A673 (cell line): ENCODE results near the gene CPED1. TPM values are rescaled to one million over a fixed set of nuclear protein-coding genes. Genes with fewer than 3 reads are reported as not detected.

Experiments used
- BruUV-seq: library from RNA; stranded (reverse); fragments of 400-500 nt; replicated peaks from 2 replicates; lab custom pipeline; 2021; lab: Mats Ljungman, UMichigan
- CTCF ChIA-PET: fragments of 300-600 bp; sonication (Branson Sonifier 250); formaldehyde crosslinking; loops from one replicate; lab custom pipeline; 2022; ENCODE audit warnings: antibody characterized with exemption; lab: Charles Lee
- POLR2A ChIA-PET: fragments of 300-600 bp; sonication (Branson Sonifier 250); formaldehyde crosslinking; loops from one replicate; lab custom pipeline; 2022; ENCODE audit warnings: antibody characterized with exemption; ENCODE audit not compliant: low non-redundant PET; lab: Charles Lee
- DNase-seq: peaks from one replicate; pipeline ENCODE4 v3.0.0-alpha.2; 2015; ENCODE audit warnings: low spot score
- H3K27ac ChIP-seq: fragments of 200-600 bp; sonication (generic); 2 replicates; pipeline ENCODE4 v1.5.1; 2016; ENCODE audit warnings: mixed run types, low read depth, mild to moderate bottlenecking, mixed read lengths, antibody characterized with exemption, low read length; ENCODE audit not compliant: poor library complexity, severe bottlenecking
- H3K27me3 ChIP-seq: fragments of 200-600 bp; sonication (generic); replicated peaks from 2 replicates; pipeline ENCODE4 v1.6.1; 2017; ENCODE audit warnings: mixed run types, low read depth, mild to moderate bottlenecking, mixed read lengths, antibody characterized with exemption, low read length; ENCODE audit not compliant: insufficient read depth, poor library complexity
- H3K36me3 ChIP-seq: fragments of 200-600 bp; sonication (generic); 2 replicates; pipeline ENCODE4 v1.6.1; 2016; ENCODE audit warnings: mixed run types, mild to moderate bottlenecking, mixed read lengths, antibody characterized with exemption, low read length; ENCODE audit not compliant: insufficient read depth, poor library complexity, severe bottlenecking
- H3K4me1 ChIP-seq: fragments of 200-600 bp; sonication (generic); 2 replicates; pipeline ENCODE4 v1.6.1; 2017; ENCODE audit warnings: mixed run types, mild to moderate bottlenecking, mixed read lengths, antibody characterized with exemption, low read length; ENCODE audit not compliant: insufficient read depth, poor library complexity, severe bottlenecking
- H3K4me3 ChIP-seq: fragments of 200-600 bp; sonication (generic); 2 replicates; pipeline ENCODE4 v1.5.1; 2016; ENCODE audit warnings: low read depth, mixed run types, mild to moderate bottlenecking, mixed read lengths, low read length; ENCODE audit not compliant: poor library complexity, severe bottlenecking
- H3K9me3 ChIP-seq: fragments of 200-600 bp; sonication (generic); 2 replicates; pipeline ENCODE4 v1.6.1; 2016; ENCODE audit warnings: mixed run types, low read depth, mild to moderate bottlenecking, mixed read lengths, antibody characterized with exemption, low read length; ENCODE audit not compliant: poor library complexity, severe bottlenecking
- CTCF ChIP-seq: fragments of 300-800, 200-600 bp; sonication (generic); conservative IDR thresholded peaks from 2 replicates; pipeline ENCODE4 v1.5.1; 2017; ENCODE audit warnings: low read depth, mild to moderate bottlenecking, antibody characterized with exemption, low read length, moderate library complexity, mixed read lengths
- EZH2 ChIP-seq: fragments of 200-600 bp; sonication (generic); IDR thresholded peaks from 2 replicates; pipeline ENCODE4 v1.6.1; 2017; ENCODE audit warnings: borderline replicate concordance, low read depth, mild to moderate bottlenecking, mixed read lengths, antibody characterized with exemption, low read length; ENCODE audit not compliant: poor library complexity, severe bottlenecking
- intact Hi-C: fragments of 100-400 bp; cut with micrococcal nuclease; formaldehyde crosslinking; loops from one replicate; pipeline ENCODE4 v1.10.0; 2022; ENCODE audit not compliant: unreplicated experiment
- total RNA-seq: library from RNA; stranded (reverse); gene quantifications from 2 replicates; pipeline ENCODE4 v1.2.3, GENCODE V29; 2021

CPED1 gene
- total RNA-seq, 1 experiment from 2014 or later, result 0.15 TPM

GRCh38 chr7:121041516-121042148 lies 53.1 kb downstream of the CPED1 start:
- intact Hi-C loops, result no loop called here
- H3K36me3 ChIP-seq, result no peaks in the 10 kb centered on the region
- TF ChIP-seq CTCF (no peak), EZH2 (no peak)
- ChIA-PET POLR2A (no interaction called here), CTCF (no interaction called here)
- no TSS peak for BruUV-seq
- no peak for DNase-seq
- no peaks in the 10 kb centered on the region for H3K27me3 ChIP-seq
- H3K9me3 ChIP-seq, result no peaks in the 10 kb centered on the region
- no peaks in the 10 kb centered on the region for H3K4me1 ChIP-seq
- H3K4me3 ChIP-seq, result no peak overlapping the region
- H3K27ac ChIP-seq, result no peak overlapping the region

- BruUV-seq, result no TSS peak
- Histone ChIP-seq H3K27me3 (no peaks in the 10 kb centered on the region), H3K36me3 (no peaks in the 10 kb centered on the region), H3K4me3 (no peak overlapping the region), H3K27ac (no peak overlapping the region), H3K9me3 (no peaks in the 10 kb centered on the region), H3K4me1 (no peaks in the 10 kb centered on the region)
- intact Hi-C loops, result no loop called here
- CTCF ChIA-PET, result no interaction called here
- no peak for DNase-seq
- POLR2A ChIA-PET, result no interaction called here
- TF ChIP-seq EZH2, result no peak
- no peak for TF ChIP-seq CTCF
Measured at GRCh38 chr7:121042195-121042594, 53.7 kb downstream of the CPED1 start.

- DNase-seq, result no peak
- ChIA-PET CTCF (no interaction called here), POLR2A (no interaction called here)
- no TSS peak for BruUV-seq
- Histone ChIP-seq H3K27me3 (no peaks in the 10 kb centered on the region), H3K4me3 (no peak overlapping the region), H3K27ac (no peak overlapping the region), H3K36me3 (no peaks in the 10 kb centered on the region), H3K9me3 (no peaks in the 10 kb centered on the region), H3K4me1 (no peaks in the 10 kb centered on the region)
- intact Hi-C loops, result no loop called here
- TF ChIP-seq CTCF (no peak), EZH2 (no peak)
Measured at GRCh38 chr7:121042899-121043298, 54.4 kb downstream of the CPED1 start.
